ENCODE data around the gene OGFOD1.

DNA sequence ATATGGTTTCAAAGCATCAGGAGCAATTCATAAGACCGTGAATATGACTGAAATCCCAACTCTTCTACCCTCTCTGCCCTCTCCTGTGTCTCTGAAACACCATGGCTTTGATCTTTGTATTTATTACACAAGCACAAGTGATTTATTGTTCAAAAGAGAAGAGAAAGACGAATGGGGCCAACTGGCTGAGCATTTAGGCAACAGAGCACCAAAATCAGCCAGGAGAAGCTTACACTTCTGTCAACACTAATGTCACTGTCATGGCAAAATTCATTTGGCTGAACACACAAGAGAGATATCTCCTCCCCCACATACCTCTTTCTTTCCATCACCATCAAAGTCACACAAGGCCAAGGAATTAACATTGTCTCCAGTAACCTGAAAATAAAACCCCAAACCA lies 59.2 kb downstream of the OGFOD1 start:
- no peak for TF ChIP-seq TARDBP (IDR thresholded peaks at IDR 0.05)
- TF ChIP-seq ELF4 (IDR thresholded peaks at IDR 0.05) = no peak
- no peak for TF ChIP-seq SUZ12 (IDR thresholded peaks at IDR 0.05)
- no peak for TF ChIP-seq LEF1 (IDR thresholded peaks at IDR 0.05; ENCODE audit: borderline replicate concordance)
- no peak for TF ChIP-seq NFRKB (IDR thresholded peaks at IDR 0.05)
- no peak for TF ChIP-seq HDGF (IDR thresholded peaks at IDR 0.05; ENCODE audit: borderline replicate concordance)
- TF ChIP-seq SP1 (IDR thresholded peaks at IDR 0.05) = no peak
- TF ChIP-seq ZNF384 (IDR thresholded peaks at IDR 0.05) = no peak

Data from HEK293T (cell line).